GM18502 (cell line): ENCODE measurements around the gene CDR2.
"Not testable (repeated sequence)": the region's sequence is repeated elsewhere in the genome, so short reads cannot be mapped to it uniquely, and the experiment has no call there.

Experiments
- ATAC-seq: cut with Tn5 transposase; IDR thresholded peaks from one replicate; pipeline ENCODE4 v1.9.1; 2021; ENCODE audit warnings: mild to moderate bottlenecking; ENCODE audit not compliant: unreplicated experiment, poor library complexity

The CDR2 gene

DNA sequence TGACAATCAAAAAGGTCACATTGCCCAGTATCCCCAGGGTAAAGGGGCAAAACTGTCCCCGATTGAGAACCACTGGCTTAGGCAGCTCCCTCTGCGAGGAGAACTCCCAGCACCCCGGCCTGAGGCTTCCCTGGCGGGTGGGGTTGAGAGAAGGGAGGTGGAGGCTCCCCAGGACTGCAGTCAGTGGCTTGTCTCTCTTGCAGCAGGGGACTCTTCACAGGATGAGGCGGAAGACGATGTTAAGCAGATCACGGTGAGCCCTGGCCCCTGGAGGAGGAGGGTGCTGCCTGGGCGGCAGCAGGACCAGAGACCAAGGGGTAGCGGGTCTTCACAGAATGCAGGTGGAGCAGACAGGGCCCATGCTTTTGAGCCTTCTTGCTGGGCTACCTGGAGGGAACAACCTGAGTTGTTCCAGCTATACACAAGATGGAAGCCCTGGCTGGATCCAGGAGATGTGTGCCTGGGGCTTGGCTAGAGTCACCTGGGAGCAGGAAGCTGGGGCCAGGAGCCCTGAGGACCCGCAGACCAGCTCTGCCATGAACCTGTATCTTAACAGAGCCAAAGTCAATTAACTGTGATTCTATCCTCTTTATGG, 60.4 kb downstream of the CDR2 start:
- ATAC-seq, result no peak

DNA sequence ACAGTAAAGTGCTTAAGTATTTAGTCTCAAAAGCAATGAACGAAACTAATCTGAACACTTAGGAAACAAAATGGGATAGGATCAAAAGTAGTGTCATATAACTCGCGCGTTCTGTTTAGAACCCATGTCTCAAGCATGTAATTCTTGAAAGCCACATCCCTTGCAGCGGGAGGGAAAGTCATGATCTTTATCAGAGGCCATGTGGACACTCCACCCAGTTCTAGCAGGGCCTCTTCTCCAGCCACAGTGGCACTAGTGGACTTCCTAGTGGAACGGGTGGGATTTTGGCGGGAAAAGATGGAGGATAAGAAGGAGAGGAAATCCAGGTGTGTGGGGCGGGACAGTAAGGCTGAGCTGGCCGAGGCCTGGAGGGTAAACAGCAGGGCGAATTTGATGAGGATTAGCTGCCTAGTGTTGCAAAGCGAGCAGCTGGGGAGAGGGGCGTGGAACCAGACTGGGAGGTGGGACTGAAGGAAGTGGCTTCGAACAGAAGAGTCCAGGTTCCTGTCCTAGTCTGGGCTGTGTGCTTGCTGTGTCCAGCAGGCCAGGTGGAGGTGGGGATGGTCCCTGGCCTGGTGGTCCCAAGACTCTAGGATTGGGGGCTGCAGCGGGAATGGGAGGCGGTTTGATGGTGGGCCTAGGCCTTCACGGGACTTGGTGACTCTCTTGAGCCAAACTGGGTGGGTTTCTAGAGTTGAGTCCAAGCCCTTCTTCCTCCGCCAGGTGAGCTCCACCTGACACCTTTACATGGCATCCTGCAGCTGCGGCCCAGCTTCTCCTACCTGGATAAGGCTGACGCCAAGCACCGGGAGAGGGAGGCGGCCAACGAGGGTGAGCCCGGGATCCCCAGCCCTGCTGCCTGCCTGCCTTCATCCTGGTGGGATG, 61.3 kb downstream of the CDR2 start:
- no peak for ATAC-seq

DNA sequence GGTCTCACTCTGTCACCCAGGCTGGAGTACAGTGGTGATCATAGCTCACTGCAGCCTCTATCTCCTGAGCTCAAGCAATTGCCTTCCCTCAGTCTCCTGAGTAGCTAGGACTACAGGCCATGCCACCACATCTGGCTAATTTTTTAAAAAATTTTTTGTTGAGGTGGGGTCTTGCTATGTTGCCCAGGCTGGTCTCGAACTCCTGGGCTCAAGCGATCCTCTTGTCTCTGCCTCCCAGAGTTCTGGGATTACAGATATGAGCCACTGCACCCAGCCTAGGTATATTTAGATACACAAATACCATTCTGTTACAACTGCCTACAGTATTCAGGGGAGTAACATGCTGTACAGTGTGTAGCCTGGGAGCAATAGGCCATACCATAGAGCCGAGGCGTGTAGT, 62.9 kb downstream of the CDR2 start:
- no peak for ATAC-seq

DNA sequence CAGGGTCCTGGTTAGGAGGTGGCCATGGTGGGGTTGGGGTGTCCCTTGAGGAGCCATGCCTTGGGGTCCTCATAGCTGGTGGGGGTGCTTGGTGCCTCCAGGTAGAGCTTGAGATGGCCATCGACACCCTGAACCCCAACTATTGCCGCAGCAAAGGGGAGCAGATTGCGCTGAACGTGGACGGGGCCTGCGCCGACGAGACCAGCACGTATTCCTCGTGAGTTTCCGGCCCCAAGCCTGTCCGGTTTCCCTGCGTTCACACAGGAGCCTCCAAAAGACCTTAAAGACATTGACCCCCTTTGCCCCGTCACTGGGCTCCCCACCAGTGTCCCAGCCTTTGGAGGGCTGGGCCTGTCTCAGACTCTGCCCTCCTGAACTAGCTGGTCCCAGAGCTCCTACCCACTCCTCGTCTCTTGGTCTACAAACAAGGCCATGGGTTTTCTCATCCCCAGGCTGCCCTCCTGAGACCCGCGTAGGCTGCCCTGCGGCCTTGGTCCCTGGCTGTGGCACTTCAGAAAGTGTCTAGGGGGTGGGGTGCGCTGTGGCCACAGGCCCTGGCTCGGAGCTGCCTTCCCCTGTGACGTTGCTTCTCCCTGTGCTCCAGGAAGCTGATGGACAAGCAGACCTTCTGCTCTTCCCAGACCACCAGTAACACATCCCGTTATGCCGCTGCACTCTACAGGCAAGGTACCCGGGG, 65.4 kb downstream of the CDR2 start:
- ATAC-seq, result no peak

DNA sequence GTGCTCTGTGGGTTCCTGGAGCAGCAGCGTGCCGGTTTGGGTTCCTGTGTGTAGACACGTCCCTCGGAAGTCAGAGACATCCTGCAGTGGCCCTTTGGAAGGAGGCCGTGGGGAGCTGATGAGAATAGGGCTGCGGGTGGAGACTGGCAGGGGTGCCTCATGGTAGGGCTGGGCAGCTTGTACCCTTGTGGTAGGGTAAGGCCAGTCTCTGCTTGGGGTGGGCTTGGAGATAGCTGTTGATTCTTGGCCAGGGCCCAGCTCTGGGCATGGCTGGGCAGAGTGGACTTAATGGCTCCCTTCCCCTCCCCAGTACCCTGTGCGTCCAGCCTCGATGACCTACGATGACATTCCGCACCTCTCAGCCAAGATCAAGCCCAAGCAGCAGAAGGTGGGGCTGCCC, 66.6 kb downstream of the CDR2 start:
- ATAC-seq, result no peak

DNA sequence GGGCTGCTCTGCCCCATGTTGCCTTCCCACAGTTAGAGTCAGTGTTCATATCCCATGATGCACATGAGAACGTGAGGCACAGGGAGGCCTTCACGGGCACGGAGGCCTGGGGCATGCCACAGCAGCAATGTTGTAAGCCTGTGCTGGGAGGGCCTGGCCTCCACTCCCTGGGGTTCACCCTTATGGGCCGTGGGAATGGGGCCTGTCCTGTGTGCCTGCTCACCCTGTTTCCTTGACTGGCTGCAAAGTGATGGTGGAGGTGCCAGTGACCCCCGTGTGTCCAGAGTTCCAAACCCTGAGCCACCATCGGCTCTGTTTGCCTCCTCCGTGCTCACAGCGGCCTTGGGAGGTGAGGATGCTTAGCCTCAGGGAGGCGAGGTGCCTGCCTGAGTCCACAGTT, 67.6 kb downstream of the CDR2 start:
- no peak for ATAC-seq

DNA sequence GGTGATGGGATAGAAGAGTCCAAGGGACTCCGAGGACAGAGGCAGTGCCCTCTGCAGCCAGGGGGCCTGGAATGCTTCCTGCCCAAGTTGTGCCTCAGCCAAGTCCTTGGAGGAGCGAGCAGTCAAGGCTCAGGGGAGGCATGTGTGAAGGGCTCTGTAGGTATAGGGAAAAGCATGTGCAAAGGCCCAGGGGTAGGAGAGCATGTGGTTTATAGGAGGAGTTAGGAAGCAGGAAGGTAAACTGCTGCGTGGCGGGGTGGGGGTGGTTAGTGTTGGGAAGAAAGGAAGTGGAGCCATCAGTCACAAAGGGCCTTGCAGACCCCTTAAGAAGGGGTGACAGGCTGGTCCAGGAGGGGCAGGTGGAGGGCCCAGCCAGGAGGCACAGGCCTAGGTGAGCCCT, 70.0 kb downstream of the CDR2 start:
- no peak for ATAC-seq

DNA sequence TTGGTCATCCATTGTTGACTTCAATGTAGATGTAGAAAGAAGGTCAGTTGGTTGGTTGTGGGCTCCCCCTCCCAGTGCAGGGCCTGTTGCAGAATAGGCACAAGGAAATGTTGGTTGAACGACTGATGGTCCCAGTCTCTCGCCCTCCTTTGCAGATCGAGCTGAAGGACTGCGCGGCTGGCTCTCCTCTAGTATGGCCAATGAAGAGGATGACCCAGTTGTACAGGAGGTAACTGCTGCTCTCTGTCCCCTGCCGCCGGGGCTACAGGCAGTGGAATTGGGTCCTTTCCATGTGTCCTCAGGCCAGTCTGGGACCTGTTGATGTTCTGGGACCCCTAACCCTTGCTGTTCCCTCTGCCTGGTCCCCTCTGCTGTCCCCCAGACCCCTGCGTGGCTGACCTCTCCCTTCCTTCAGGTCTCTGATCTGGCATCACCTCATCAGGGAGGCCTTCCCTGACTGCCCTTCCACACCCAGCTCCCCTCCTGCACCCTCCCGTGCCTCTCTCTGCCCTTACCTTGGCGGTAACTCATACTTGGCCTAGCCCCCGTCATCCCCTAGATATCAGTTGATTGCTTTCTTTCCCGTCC, 71.5 kb downstream of the CDR2 start:
- ATAC-seq, result no peak

DNA sequence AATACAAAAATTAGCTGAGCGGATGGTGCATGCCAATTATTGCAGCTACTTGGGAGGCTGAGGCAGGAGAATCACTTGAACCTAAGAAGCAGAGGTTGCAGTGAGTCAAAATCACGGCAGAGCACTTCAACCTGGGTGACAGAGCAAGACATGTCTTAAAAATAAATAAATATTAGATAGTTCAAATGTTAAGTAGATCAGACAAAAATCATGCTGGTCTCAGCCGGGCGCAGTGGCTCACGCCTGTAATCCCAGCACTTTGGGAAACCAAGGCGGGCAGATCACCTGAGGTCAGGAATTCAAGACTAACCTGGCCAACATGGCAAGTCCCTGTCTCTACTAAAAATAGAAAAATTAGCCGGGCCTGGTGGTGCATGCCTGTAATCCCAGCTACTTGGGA, 73.0 kb downstream of the CDR2 start:
- not testable (repeated sequence) for ATAC-seq

DNA sequence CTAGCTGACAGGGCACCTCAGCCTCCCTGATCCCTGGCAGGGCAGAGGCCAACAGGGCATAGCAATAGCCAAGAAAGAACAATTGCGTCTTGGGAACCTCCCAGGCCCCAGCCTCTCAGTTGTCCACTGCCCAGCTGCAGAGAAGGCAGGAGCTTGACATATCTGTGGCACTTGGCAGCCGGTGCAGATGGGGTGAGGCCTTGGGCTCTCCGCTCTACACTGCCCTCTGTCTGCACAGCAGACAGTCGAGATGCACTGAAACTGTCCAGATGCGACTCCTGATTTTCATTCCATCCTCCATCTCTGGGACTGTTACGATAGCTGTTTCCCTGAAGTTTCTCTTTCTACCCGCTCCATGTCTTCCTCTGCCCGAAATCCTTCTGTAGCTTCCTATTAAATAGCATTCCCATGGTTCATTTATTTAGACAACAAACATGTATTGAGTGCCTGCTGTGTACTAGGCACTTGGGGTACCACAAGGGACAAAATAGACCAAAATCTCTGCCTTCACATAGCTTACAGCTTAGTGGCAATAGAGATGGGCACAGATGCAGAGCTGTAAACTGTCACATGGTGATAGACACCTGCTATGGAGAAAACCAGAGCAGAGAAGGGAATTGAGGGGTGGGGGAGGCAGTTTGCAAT, 73.9 kb downstream of the CDR2 start:
- ATAC-seq, result no peak

DNA sequence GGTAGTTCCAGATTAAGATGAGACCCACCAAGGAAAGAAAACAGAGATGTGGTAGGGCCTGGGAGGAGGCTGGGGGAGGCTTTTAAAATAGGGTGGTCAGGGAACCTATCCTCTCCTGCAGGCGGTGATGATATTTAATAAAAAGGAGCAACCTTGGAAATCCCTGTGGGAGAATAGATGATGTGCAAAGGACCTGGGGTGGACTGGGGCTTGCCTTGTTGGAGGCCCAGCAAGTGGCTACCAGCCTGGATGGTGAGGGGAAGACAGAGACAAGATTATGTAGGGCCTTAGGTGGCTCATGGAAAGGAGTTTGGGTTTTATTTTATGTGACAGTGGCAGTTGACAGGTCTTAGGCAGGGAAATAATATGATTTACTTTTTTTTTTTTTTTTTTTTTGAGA, 75.4 kb downstream of the CDR2 start:
- no peak for ATAC-seq

DNA sequence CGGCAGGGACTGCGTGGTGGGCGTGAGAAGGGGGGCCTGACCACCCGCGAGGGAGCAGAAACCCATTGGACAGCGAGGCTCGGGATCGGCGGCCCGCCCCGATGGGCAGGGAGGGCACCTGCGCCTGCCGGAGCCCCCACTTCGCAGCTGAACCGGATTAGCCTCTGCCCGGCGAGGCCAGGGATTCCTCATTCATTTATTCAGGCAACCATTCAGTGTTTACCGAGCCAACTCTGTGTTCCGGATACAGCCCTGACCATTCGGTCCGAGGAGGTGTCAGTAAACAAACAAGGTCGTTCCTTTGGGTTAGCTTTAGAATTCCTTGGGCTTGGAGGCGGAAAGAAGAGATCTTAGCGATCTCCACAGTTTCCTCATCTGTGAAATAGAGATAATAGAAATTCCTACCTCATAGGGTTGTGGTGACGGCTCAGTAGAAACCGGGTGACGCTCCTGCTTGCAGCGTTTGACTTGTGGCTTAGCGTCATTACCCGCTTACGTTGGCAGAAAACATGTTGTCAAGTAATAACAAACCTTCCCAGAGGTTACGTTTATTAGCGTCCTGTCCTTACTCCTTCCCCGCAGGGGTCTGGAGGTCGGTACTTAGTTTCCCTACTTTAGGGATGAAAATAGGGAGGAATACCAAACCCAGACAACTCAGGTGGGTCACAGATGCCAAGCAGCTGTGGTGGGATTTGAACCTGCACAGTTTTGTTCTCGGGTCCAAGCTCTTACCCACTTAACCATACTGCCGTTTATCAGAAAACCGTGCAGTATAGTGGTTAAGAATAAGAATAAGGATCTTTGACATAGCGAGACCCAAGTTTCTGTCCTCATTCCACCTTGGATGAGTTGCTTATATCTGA, 76.3 kb downstream of the CDR2 start:
- ATAC-seq, result peak; percentile 29

DNA sequence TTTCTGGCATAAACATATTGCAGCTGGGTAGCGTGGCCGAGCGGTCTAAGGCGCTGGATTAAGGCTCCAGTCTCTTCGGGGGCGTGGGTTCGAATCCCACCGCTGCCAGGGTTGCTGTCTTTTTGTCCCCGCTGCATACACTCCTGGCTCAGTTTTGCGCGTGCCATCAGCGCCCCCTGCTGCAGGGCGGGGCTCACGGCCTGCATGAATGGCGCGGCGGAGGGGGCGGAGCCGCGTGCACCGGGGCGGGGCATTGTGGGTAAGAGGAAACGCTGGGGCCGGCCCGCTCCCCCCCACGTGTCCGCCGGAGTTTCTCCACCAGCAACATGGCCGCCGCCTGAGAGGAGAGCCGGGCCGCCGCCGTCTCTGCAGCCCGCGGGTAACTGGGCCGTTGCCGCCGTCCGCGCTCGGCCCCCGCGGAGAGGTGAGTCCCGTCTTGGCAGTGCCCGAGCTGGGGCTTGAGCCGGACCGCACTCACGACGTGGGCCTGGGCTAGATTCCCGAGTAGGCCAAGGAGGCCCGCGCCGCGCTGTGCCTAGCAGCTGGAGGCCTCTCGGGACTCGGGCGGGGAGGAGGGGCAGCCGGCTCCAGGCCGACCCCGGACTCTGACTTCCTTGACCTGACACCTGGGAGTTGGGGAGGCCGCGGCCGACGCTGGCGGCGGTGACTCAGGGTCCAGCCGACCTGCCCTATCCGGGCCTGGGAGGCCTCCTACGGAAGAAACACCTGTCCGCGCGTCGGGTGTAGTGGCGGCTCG, 77.1 kb downstream of the CDR2 start, which contains the start of gene POLR3E:
TSS of gene POLR3E (plus strand) at position 296 of the 757 bp plus-strand sequence. CDS start 5,560 bp downstream, outside the sequence.
- ATAC-seq, result peak; percentile 83

DNA sequence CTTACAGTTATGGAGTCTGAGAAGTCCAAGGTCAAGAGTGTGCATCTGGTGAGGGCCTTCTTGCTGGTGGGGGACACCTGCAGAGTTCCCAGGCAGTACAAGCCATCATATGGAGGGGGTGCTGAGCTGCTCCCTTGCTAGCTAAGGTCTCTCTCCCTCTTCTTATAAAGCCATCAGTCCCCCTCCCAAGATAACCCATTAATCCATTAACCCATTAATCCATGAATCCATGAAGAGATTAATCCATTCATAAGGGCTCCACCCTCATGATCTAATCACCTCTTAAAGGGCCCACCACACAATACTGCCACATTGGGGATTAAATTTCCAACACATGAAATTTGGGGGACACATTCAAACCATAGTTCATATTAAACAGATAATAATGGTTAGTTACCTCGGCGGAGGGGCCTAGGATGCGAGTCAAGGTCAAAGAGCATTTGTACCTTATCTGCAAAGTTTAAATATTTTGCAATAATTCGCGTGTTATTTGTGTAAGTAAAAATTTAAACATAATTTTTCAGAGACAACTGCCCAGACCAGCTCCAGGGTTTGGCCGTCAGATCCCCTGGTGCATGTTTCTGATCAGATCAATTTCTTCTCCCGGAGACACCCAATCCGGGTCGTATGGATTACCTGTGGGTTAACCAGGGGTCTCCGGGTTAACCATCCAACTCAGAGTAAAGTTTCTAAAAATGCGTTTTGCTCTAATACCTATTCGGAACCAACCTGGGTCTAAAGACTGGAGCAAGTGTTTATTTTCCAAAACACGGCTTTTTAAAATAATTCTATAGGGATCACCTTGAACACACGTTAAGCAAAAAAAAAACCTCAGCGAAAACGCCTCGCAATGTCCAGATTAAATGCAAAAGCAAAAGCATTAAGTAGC, 78.0 kb downstream of the CDR2 start:
- no peak for ATAC-seq
